Skeletal muscle satellite cell (primary cell): ENCODE measurements around the gene PDGFD.

Experiments
- H3K27me3 ChIP-seq: 2 replicates; pipeline ENCODE4 v1.7.0; 2013; ENCODE audit warnings: low read length; ENCODE audit not compliant: control insufficient read depth, insufficient read depth
- H3K36me3 ChIP-seq: 2 replicates; pipeline ENCODE4 v1.7.0; 2013; ENCODE audit warnings: mild to moderate bottlenecking, control low read depth, low read length; ENCODE audit not compliant: insufficient read depth
- H3K4me1 ChIP-seq: 2 replicates; pipeline ENCODE4 v1.7.0; 2013; ENCODE audit warnings: low read length; ENCODE audit not compliant: control insufficient read depth, insufficient read depth
- H3K4me2 ChIP-seq: 2 replicates; pipeline ENCODE4 v1.7.0; 2013; ENCODE audit warnings: mild to moderate bottlenecking, low read length
- H3K4me3 ChIP-seq: 2 replicates; pipeline ENCODE4 v1.7.0; 2013; ENCODE audit warnings: low read length
- H3K9ac ChIP-seq: 2 replicates; pipeline ENCODE4 v1.7.0; 2013; ENCODE audit warnings: mild to moderate bottlenecking, low read depth, low read length, moderate library complexity
- H3K9me3 ChIP-seq: replicated peaks from 2 replicates; pipeline ENCODE4 v1.7.0; 2013; ENCODE audit warnings: mild to moderate bottlenecking, control low read depth, low read length

The PDGFD gene

DNA sequence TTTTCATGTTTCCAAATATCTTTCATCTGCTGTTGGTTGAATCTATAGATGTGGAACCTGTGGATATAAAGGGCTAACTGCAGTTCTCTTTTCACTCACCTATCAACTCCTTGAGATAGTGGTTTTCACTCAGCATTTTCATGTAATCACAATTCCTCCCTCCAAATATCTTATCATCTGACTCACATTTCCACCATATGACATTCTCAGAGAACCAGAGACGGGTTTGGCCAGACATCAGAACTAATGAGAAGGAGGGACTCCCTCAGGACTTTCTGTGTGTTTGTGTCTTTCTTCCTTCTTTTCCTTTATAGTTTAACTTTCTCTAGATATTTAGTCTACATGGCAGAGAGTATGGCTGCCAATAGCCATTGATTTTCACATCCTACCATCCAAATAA lies 262.3 kb downstream of the PDGFD start:
- Histone ChIP-seq H3K36me3 (no peaks in the 10 kb centered on the region), H3K9me3 (no peaks in the 10 kb centered on the region), H3K9ac (no peak overlapping the region), H3K4me2 (no peak overlapping the region), H3K4me1 (no peaks in the 10 kb centered on the region), H3K4me3 (no peak overlapping the region), H3K27me3 (no peaks in the 10 kb centered on the region)

DNA sequence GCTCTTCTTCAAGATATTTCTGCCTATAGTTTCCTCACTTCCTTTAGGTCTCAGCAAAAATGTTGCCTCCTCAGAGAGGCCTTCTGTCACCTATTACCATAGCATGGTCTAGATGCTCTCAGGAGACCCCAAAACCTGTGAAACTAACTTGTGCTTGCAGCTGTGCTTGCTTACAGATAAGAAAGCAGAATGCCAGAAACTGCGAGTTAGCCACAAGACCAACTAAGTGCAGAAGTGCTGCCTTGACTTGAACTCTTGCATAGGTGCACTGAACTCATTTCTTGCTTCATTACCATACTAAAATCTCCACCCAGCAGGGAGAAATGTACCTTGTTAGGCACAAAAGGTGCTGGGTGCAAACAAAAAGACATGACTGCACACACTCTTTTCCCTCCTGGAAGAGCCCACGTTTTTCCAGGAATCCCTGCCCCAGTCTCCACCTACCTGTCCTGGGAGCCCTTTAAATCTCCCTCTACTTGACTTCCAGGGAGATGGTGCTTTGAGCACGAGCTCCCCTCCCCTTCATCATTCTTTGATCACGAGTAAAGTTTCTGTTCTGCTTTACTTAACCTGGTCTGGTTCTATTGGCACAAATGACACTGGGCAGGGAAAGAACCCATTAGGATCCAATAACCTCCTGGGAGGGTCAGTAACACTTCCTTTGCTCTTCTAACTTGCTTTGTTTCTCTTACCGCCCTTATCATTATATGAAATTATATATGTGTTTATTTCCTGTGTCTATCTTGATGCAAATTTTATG lies 265.2 kb downstream of the PDGFD start:
- no peaks in the 10 kb centered on the region for H3K27me3 ChIP-seq
- no peaks in the 10 kb centered on the region for H3K36me3 ChIP-seq
- H3K9ac ChIP-seq: no peak overlapping the region
- H3K4me1 ChIP-seq: no peaks in the 10 kb centered on the region
- H3K4me3 ChIP-seq: no peak overlapping the region
- no peaks in the 10 kb centered on the region for H3K9me3 ChIP-seq
- H3K4me2 ChIP-seq: no peak overlapping the region

DNA sequence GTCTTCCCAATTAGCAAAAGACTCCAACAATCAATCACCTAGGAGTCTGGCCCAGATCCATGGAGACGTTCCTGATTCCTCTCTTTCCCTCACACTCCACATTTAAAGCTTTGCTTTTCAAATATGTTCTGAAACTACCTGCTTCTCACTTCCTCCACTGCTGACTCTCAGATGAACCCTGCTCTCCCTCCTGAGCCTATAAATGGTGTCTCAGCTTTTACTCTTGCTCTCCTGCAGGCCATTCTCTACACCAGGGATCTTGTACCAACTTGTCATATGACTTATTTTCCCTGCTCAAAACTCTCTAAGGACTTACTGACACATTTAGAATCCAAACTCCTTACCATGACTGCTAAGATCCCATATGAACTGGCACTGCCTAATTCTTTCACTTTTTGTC lies 265.9 kb downstream of the PDGFD start:
- H3K27me3 ChIP-seq: no peaks in the 10 kb centered on the region

DNA sequence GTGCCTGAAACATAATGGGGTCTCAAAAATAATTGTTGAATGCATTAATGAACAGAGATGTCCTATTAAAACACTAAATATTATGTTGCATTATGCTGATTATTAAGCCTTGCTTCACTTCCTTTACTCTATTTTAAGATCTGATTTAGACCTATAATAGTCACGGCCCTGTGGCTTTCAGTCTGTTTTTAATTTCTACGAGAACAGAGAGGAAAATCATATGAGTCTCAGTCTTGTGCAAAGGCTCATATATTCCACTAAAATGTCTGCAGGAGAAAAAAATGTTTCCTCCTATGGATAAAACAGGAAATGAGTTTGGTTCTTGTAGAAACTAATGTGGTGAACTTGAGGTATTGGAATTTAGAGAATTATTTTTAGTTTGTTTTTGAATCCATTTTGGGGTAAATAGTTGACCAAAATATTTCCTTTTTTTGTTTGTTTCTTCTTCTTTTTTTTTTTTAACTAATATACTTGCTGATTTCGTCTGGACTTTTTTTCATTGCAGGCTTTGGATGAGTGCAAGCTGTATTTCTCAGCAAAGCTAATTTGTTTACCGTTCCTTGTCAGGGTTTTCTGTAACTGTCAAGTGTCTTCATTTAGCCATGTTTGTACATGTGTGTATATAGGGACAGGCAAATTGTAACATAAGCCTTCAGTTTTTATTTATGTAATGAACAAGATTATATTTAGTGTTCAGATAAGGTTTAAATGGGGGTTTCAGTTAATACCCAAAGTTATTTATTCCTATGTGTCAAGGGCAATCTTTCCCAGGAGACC lies 266.6 kb downstream of the PDGFD start:
- no peaks in the 10 kb centered on the region for H3K36me3 ChIP-seq
- H3K4me2 ChIP-seq: no peak overlapping the region
- H3K4me3 ChIP-seq: no peak overlapping the region
- H3K9me3 ChIP-seq: no peaks in the 10 kb centered on the region
- no peak overlapping the region for H3K9ac ChIP-seq
- H3K4me1 ChIP-seq: no peaks in the 10 kb centered on the region
- no peaks in the 10 kb centered on the region for H3K27me3 ChIP-seq

More for the DNA sequence above, 265.9 kb downstream of the PDGFD start:
- no peak overlapping the region for H3K9ac ChIP-seq
- H3K36me3 ChIP-seq: no peaks in the 10 kb centered on the region
- no peaks in the 10 kb centered on the region for H3K4me1 ChIP-seq
- H3K9me3 ChIP-seq: no peaks in the 10 kb centered on the region
- H3K4me2 ChIP-seq: no peak overlapping the region
- H3K4me3 ChIP-seq: no peak overlapping the region

DNA sequence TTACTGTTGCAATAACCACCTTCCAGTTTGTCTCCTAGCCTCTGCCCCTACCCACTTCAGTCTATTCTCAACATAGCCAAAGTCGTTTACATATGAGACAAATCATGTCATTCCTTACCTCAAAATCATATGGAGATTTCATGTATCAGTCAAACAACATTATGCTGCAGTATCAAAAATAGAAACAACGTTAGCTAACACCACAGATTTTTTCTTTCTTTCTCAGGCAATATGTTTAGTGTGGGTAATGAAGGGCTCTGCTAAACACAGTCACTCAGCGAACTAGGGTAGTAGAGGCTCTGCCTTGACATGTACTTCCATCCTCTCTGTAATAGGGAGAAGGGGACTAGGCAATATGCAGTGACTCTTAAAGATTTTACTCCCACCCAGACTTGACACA lies 268.8 kb downstream of the PDGFD start:
- H3K9ac ChIP-seq: no peak overlapping the region
- H3K36me3 ChIP-seq: no peaks in the 10 kb centered on the region
- no peak overlapping the region for H3K4me3 ChIP-seq

DNA sequence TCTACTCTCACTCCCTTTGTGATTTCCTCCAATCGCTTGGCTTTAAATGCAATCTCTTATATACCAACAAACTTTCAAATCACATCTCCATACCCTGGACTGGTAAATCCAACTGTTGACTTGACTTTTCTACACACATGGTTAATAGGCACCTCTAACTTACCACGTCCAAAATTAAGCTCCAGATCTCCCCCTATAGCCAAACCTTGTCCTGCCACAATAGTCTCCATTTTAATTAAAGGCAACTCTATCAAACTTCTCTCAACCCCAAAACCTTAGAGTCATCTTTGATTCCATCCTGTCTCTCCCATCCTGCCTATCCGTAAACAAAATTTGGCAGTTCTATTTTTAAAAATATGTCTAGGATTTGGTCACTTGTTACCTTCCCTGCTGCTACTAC lies 269.3 kb downstream of the PDGFD start:
- Histone ChIP-seq H3K27me3 (no peaks in the 10 kb centered on the region), H3K36me3 (no peaks in the 10 kb centered on the region), H3K4me3 (no peak overlapping the region)

More for the DNA sequence above, 268.8 kb downstream of the PDGFD start:
- Histone ChIP-seq H3K9me3 (no peaks in the 10 kb centered on the region), H3K4me2 (no peak overlapping the region), H3K27me3 (no peaks in the 10 kb centered on the region), H3K4me1 (no peaks in the 10 kb centered on the region)

DNA sequence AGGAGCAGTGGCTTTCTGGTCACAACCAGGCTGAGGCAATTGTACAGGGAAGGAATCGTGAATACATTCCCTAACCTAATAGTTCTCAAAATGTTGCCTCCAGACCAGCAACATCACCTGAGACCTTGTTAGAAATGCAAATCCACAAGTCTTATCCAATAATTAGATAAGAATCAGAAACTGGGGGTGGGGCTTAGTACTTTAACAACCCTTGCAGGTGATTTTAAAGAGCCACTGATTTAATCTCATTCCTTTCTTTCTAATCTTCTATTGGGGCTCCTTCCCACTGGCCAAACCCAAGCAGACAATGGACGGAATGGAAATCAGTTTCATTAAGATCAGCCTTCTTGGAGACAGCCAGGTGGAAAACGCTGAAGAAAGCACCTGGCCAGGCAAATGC lies 269.9 kb downstream of the PDGFD start:
- H3K9me3 ChIP-seq: no peaks in the 10 kb centered on the region

More for the DNA sequence above, 269.3 kb downstream of the PDGFD start:
- no peak overlapping the region for H3K9ac ChIP-seq
- no peaks in the 10 kb centered on the region for H3K4me1 ChIP-seq
- H3K4me2 ChIP-seq: no peak overlapping the region
- H3K9me3 ChIP-seq: no peaks in the 10 kb centered on the region

DNA sequence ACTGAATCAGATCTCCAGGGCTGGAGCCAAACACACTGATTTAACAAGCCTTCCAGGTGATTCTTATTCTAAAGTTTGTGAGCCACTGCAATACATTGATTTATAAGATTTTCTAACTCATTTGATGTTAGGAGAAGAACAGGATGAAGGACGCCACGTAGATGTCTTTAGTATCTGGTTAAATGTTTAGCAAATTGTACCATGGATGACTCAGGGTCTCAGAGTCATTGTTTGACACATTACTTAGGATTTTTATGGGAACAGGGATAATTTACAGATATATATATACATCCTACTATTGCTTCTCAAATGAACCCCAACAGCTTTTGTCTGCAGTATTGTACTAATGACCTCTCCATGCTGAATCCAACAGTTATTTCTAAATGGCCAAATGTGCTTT lies 270.6 kb downstream of the PDGFD start:
- Histone ChIP-seq H3K36me3 (no peaks in the 10 kb centered on the region), H3K27me3 (no peaks in the 10 kb centered on the region), H3K4me3 (no peak overlapping the region), H3K9me3 (no peaks in the 10 kb centered on the region), H3K9ac (no peak overlapping the region), H3K4me2 (no peak overlapping the region), H3K4me1 (no peaks in the 10 kb centered on the region)

More for the DNA sequence above, 269.9 kb downstream of the PDGFD start:
- Histone ChIP-seq H3K4me1 (no peaks in the 10 kb centered on the region), H3K4me3 (no peak overlapping the region), H3K27me3 (no peaks in the 10 kb centered on the region), H3K36me3 (no peaks in the 10 kb centered on the region), H3K4me2 (no peak overlapping the region), H3K9ac (no peak overlapping the region)

DNA sequence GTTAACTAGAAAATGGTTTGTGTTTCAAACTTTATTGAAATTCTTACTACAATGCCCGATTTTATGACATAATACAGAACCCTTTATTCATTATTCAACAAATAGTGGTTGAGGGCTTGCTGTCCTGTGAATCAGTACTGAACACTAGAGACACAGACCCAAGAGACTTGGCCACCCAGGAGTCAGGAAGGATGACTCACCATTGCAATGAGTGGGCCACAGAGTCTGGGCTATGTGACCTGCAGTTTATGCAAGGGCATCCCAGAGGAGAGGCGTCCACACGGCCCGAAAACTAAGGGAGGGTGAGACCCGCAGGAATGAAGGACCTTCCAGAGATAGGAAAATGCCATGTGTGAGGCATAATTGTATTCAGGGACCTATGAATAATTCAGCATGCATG lies 271.3 kb downstream of the PDGFD start:
- no peaks in the 10 kb centered on the region for H3K27me3 ChIP-seq
- no peak overlapping the region for H3K9ac ChIP-seq
- H3K36me3 ChIP-seq: no peaks in the 10 kb centered on the region
- no peaks in the 10 kb centered on the region for H3K4me1 ChIP-seq
- no peaks in the 10 kb centered on the region for H3K9me3 ChIP-seq
- no peak overlapping the region for H3K4me2 ChIP-seq
- no peak overlapping the region for H3K4me3 ChIP-seq

DNA sequence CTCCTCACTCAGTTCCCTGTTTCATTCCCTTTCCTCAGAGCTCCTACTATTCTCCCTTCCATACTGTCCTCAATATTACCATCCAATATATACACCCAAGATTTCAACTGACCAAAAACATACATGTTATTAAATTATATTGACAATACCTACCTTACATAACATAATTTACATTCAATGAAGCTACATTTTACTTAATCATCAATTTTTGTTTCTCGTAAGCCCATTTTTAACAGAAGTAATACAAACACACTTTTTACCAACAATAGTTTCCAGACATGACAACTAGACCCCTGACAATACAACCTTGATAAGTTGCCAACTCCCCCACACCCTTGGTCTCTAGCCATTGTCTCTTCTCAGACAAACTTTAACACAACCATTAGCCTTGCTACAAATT lies 273.3 kb downstream of the PDGFD start:
- no peak overlapping the region for H3K4me3 ChIP-seq

DNA sequence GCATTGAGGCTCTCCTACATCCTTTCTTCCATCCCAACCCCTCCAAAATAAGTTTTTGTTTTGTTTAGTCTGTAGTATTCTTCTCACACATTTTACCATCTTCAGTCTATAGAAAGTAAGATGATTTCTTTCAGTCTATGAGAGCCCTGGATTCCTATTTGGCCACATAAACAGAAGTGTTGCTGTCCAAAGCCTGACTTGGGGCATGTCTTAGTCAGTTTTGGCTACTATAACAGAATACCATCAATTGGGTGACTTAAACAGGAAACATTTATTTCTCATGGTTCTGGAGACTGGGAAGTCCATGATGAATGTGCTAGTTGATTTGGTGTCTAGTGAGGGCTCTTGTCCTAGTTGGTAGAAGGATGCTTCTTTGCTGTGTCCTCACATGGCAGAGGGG lies 274.3 kb downstream of the PDGFD start:
- Histone ChIP-seq H3K4me1 (no peaks in the 10 kb centered on the region), H3K9me3 (no peaks in the 10 kb centered on the region), H3K27me3 (peaks cover 6% of the 10 kb centered on the region), H3K4me2 (no peak overlapping the region), H3K36me3 (no peaks in the 10 kb centered on the region), H3K9ac (no peak overlapping the region), H3K4me3 (no peak overlapping the region)

More for the DNA sequence above, 273.3 kb downstream of the PDGFD start:
- no peaks in the 10 kb centered on the region for H3K36me3 ChIP-seq
- H3K27me3 ChIP-seq: peaks cover 6% of the 10 kb centered on the region
- H3K9ac ChIP-seq: no peak overlapping the region
- H3K4me1 ChIP-seq: no peaks in the 10 kb centered on the region
- no peak overlapping the region for H3K4me2 ChIP-seq
- no peaks in the 10 kb centered on the region for H3K9me3 ChIP-seq
